ENCODE measurements around the gene LPAR2. TPM values are rescaled to one million over a fixed set of nuclear protein-coding genes. Genes with fewer than 3 reads are reported as not detected.

The LPAR2 gene
- polyA plus RNA-seq, 1 donor from 2014 or later, result 77.1 TPM

DNA sequence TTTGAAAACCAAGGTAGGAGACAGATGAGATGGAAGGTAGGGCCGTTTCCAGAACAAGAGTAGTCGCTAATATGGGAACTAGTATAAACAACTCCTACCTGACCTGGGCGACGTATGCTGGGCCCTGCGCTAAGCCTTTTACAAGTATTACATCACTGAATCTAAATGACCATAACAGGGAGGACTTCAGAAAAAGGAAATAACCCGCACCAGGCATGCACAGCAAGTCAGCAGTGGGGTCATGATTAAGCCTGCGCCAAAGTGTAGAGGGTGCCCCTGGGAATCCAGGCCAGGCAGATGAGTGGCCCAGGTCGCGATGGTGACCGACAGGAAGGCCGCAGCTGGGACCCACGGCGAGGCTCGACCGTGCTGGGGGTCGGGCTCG lies 34.8 kb upstream of the LPAR2 start:
- H3F3A ChIP-seq (ENCODE audit: insufficient read depth, low read length, poor library complexity, severe bottlenecking), result no peaks in the 10 kb centered on the region
- H3K79me2 ChIP-seq (replicated peaks; ENCODE audit: insufficient read depth, low read length), result peaks cover 21% of the 10 kb centered on the region
- no peaks in the 10 kb centered on the region for H3K9me2 ChIP-seq (ENCODE audit: insufficient read depth, low read length)
- peak overlapping the region; percentile 83 for H3K4me3 ChIP-seq (ENCODE audit: low read length)
- H3K27ac ChIP-seq (ENCODE audit: low read length), result peak overlapping the region; percentile 87
- peak overlapping the region; percentile 4 for H2AFZ ChIP-seq (ENCODE audit: low read depth, low read length)
- H3K9ac ChIP-seq (ENCODE audit: low read length), result peak overlapping the region; percentile 89
- H3K4me2 ChIP-seq (ENCODE audit: low read length), result peak overlapping the region; percentile 49
- H3K9me3 ChIP-seq (ENCODE audit: low read length), result no peaks in the 10 kb centered on the region
- H4K20me1 ChIP-seq (ENCODE audit: insufficient read depth), result no peaks in the 10 kb centered on the region
- TF ChIP-seq POLR2AphosphoS5 (IDR thresholded peaks at IDR 0.05), result no peak
- TF ChIP-seq, protein P1, sequence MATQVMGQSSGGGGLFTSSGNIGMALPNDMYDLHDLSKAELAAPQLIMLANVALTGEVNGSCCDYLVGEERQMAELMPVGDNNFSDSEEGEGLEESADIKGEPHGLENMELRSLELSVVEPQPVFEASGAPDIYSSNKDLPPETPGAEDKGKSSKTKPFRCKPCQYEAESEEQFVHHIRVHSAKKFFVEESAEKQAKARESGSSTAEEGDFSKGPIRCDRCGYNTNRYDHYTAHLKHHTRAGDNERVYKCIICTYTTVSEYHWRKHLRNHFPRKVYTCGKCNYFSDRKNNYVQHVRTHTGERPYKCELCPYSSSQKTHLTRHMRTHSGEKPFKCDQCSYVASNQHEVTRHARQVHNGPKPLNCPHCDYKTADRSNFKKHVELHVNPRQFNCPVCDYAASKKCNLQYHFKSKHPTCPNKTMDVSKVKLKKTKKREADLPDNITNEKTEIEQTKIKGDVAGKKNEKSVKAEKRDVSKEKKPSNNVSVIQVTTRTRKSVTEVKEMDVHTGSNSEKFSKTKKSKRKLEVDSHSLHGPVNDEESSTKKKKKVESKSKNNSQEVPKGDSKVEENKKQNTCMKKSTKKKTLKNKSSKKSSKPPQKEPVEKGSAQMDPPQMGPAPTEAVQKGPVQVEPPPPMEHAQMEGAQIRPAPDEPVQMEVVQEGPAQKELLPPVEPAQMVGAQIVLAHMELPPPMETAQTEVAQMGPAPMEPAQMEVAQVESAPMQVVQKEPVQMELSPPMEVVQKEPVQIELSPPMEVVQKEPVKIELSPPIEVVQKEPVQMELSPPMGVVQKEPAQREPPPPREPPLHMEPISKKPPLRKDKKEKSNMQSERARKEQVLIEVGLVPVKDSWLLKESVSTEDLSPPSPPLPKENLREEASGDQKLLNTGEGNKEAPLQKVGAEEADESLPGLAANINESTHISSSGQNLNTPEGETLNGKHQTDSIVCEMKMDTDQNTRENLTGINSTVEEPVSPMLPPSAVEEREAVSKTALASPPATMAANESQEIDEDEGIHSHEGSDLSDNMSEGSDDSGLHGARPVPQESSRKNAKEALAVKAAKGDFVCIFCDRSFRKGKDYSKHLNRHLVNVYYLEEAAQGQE (IDR thresholded peaks at IDR 0.05; ENCODE audit: borderline replicate concordance), result no peak
- no peak for TF ChIP-seq SMC3 (conservative IDR thresholded peaks at IDR 0.05; ENCODE audit: poor library complexity)
- no peak for TF ChIP-seq EZH2 (IDR thresholded peaks at IDR 0.05; ENCODE audit: borderline replicate concordance, insufficient read depth, low read length, poor library complexity, severe bottlenecking)
- TF ChIP-seq EP300 (conservative IDR thresholded peaks at IDR 0.05; ENCODE audit: poor library complexity, severe bottlenecking), result no peak
- TF ChIP-seq MXI1 (conservative IDR thresholded peaks at IDR 0.05; ENCODE audit: poor library complexity, severe bottlenecking), result no peak
- no peak for TF ChIP-seq RAD21 (conservative IDR thresholded peaks at IDR 0.05)
- TF ChIP-seq TAF1 (IDR thresholded peaks at IDR 0.05; ENCODE audit: low read depth), result no peak
- TF ChIP-seq CTCF (IDR thresholded peaks at IDR 0.05; ENCODE audit: poor library complexity, severe bottlenecking), result no peak
- H3K36me3 ChIP-seq (ENCODE audit: insufficient read depth, low read length), result no peaks in the 10 kb centered on the region
- H3K27me3 ChIP-seq (ENCODE audit: insufficient read depth, low read depth, low read length), result no peaks in the 10 kb centered on the region

GRCh38 chr19:19662344-19662743 lies 34.3 kb upstream of the LPAR2 start:
- Histone ChIP-seq H3K27ac (ENCODE audit: low read length) (no peak overlapping the region), H3K27me3 (ENCODE audit: insufficient read depth, low read depth, low read length) (no peaks in the 10 kb centered on the region), H3K4me2 (ENCODE audit: low read length) (peak overlapping the region; percentile 49), H3K36me3 (ENCODE audit: insufficient read depth, low read length) (no peaks in the 10 kb centered on the region), H3K79me2 (replicated peaks; ENCODE audit: insufficient read depth, low read length) (peaks cover 21% of the 10 kb centered on the region), H2AFZ (ENCODE audit: low read depth, low read length) (no peak overlapping the region), H3K4me3 (ENCODE audit: low read length) (peak overlapping the region; percentile 83), H3K9me3 (ENCODE audit: low read length) (no peaks in the 10 kb centered on the region), H3K9me2 (ENCODE audit: insufficient read depth, low read length) (no peaks in the 10 kb centered on the region), H3K9ac (ENCODE audit: low read length) (peak overlapping the region; percentile 89), H4K20me1 (ENCODE audit: insufficient read depth) (no peaks in the 10 kb centered on the region), H3F3A (ENCODE audit: insufficient read depth, low read length, poor library complexity, severe bottlenecking) (no peaks in the 10 kb centered on the region)
- no peak for TF ChIP-seq MXI1 (conservative IDR thresholded peaks at IDR 0.05; ENCODE audit: poor library complexity, severe bottlenecking)
- no peak for TF ChIP-seq POLR2AphosphoS5 (IDR thresholded peaks at IDR 0.05)
- no peak for TF ChIP-seq EZH2 (IDR thresholded peaks at IDR 0.05; ENCODE audit: borderline replicate concordance, insufficient read depth, low read length, poor library complexity, severe bottlenecking)
- no peak for TF ChIP-seq RAD21 (conservative IDR thresholded peaks at IDR 0.05)
- no peak for TF ChIP-seq SMC3 (conservative IDR thresholded peaks at IDR 0.05; ENCODE audit: poor library complexity)
- no peak for TF ChIP-seq TAF1 (IDR thresholded peaks at IDR 0.05; ENCODE audit: low read depth)
- TF ChIP-seq EP300 (conservative IDR thresholded peaks at IDR 0.05; ENCODE audit: poor library complexity, severe bottlenecking), result no peak
- TF ChIP-seq, protein P1 (IDR thresholded peaks at IDR 0.05; ENCODE audit: borderline replicate concordance), result no peak
- no peak for TF ChIP-seq CTCF (IDR thresholded peaks at IDR 0.05; ENCODE audit: poor library complexity, severe bottlenecking)
